A549 (cell line): ENCODE measurements around the gene TCN2. TPM values are rescaled to one million over a fixed set of nuclear protein-coding genes. Genes with fewer than 3 reads are reported as not detected.

ENCODE experiments used
- ATAC-seq, 2 experiments: fragments of 200-7000 bp in 1 of 2; fragments of >200 bp in 1 of 2; cut with Nextera tagmentation in 1 of 2; cut with Tn5 transposase in 1 of 2; 3 replicates each; pipeline versions ENCODE4 v1.8.0 to v1.9.1; 2018 to 2020; ENCODE audit warnings: mild to moderate bottlenecking in 1 of 2, moderate library complexity in 1 of 2
- CTCF ChIA-PET: fragments of 300-600 bp; sonication (Branson Sonifier 250); formaldehyde crosslinking; extraction: SDS; loops from one replicate; lab custom pipeline; 2021; ENCODE audit warnings: antibody characterized with exemption, inconsistent platforms; lab: Yijun Ruan, JAX
- POLR2A ChIA-PET: fragments of 350-600 bp; formaldehyde crosslinking; extraction: SDS; loops from one replicate; lab custom pipeline; 2021; ENCODE audit warnings: antibody characterized with exemption, inconsistent platforms; lab: Yijun Ruan, JAX
- DNase-seq, 2 experiments: peaks; one replicate each; pipeline versions ENCODE4 v3.0.0 to v3.0.0-alpha.2; 2011 to 2016; ENCODE audit warnings: low read depth in 1 of 2, low spot score in 1 of 2
- FAIRE-seq: peaks from 2 replicates; lab custom pipeline; 2011; peaks lifted over from hg19 to GRCh38; lab: Jason Lieb, UNC
- H3K27ac ChIP-seq, 2 experiments: fragments of >200 bp; sonication (Bioruptor Twin); formaldehyde crosslinking; 3 replicates each; pipeline ENCODE4 v1.5.1; 2016 to 2017
- H3K4me1 ChIP-seq: fragments of >200 bp; sonication (Bioruptor Twin); formaldehyde crosslinking; 3 replicates; pipeline ENCODE4 v1.6.1; 2016
- H3K4me2 ChIP-seq: fragments of >200 bp; sonication (Bioruptor Twin); formaldehyde crosslinking; 3 replicates; pipeline ENCODE4 v1.6.1; 2016
- H3K4me3 ChIP-seq: fragments of >200 bp; sonication (Bioruptor Twin); formaldehyde crosslinking; 3 replicates; pipeline ENCODE4 v1.5.1; 2016
- H3K9me3 ChIP-seq: fragments of >200 bp; sonication (Bioruptor Twin); formaldehyde crosslinking; 3 replicates; pipeline ENCODE4 v1.6.1; 2016
- CHD2 ChIP-seq: fragments of 150-350 bp; IDR thresholded peaks from 2 replicates; pipeline ENCODE4 v1.6.1; 2014; ENCODE audit warnings: low read length; ENCODE audit not compliant: partially characterized antibody
- E2F6 ChIP-seq: IDR thresholded peaks from 2 replicates; pipeline ENCODE4 v1.6.1; 2012; ENCODE audit warnings: low read depth, borderline replicate concordance
- EHF ChIP-seq: fragments of 250-450 bp; sonication (Bioruptor Pico); IDR thresholded peaks from 2 replicates; pipeline ENCODE4 v1.5.0; 2020; ENCODE audit warnings: mild to moderate bottlenecking
- ELK1 ChIP-seq: fragments of 150-350 bp; IDR thresholded peaks from 2 replicates; pipeline ENCODE4 v1.6.1; 2014; ENCODE audit warnings: low read depth, mild to moderate bottlenecking, low read length
- FOSL2 ChIP-seq, 2 experiments: fragments of 450-650 bp in 1 of 2; fragments of >200 bp in 1 of 2; sonication (Bioruptor Twin) in 1 of 2; formaldehyde crosslinking; IDR thresholded peaks; 2 replicates each; pipeline versions ENCODE4 v1.5.0 to v1.6.1; 2016 to 2020; ENCODE audit warnings: mild to moderate bottlenecking in 1 of 2, moderate library complexity in 1 of 2
- HES2 ChIP-seq: fragments of >200 bp; sonication (Bioruptor Twin); formaldehyde crosslinking; IDR thresholded peaks from 2 replicates; pipeline ENCODE4 v1.6.1; 2016
- HMGXB4 ChIP-seq: fragments of 250-450 bp; sonication (Bioruptor Pico); IDR thresholded peaks from 2 replicates; pipeline ENCODE4 v1.5.0; 2021; ENCODE audit warnings: mild to moderate bottlenecking, moderate library complexity, borderline replicate concordance
- HOXB13 ChIP-seq: fragments of 250-450 bp; sonication (Bioruptor Pico); IDR thresholded peaks from 2 replicates; pipeline ENCODE4 v1.5.0; 2020; ENCODE audit warnings: low read depth, mild to moderate bottlenecking, moderate library complexity
- JUN ChIP-seq, 2 experiments: fragments of >200 bp; sonication (Bioruptor Twin); formaldehyde crosslinking; IDR thresholded peaks; 2 replicates in 1 of 2; 3 replicates in 1 of 2; pipeline ENCODE4 v1.6.1; 2016 to 2017
- KDM1A ChIP-seq: fragments of 200-600 bp; sonication (generic); IDR thresholded peaks from 2 replicates; pipeline ENCODE4 v1.6.1; 2016; ENCODE audit warnings: low read depth, mild to moderate bottlenecking
- MAFK ChIP-seq: fragments of 450-650 bp; IDR thresholded peaks from 2 replicates; pipeline ENCODE4 v1.6.1; 2014; ENCODE audit not compliant: partially characterized antibody
- NPAS2 ChIP-seq: fragments of 250-450 bp; sonication (Bioruptor Pico); IDR thresholded peaks from 2 replicates; pipeline ENCODE4 v1.8.0; 2022; ENCODE audit warnings: mild to moderate bottlenecking, moderate library complexity, borderline replicate concordance
- POLR2AphosphoS2 ChIP-seq: conservative IDR thresholded peaks from 2 replicates; pipeline ENCODE4 v1.6.1; 2012; ENCODE audit warnings: low read length, improper control_type of control experiment, inconsistent platforms
- RCOR1 ChIP-seq: fragments of 150-350 bp; IDR thresholded peaks from 2 replicates; pipeline ENCODE4 v1.6.1; 2014; ENCODE audit warnings: antibody characterized with exemption, low read length, low read depth
- RNF2 ChIP-seq: fragments of 200-600 bp; sonication (generic); IDR thresholded peaks from 2 replicates; pipeline ENCODE4 v1.6.1; 2016; ENCODE audit warnings: low read depth, mild to moderate bottlenecking, antibody characterized with exemption, moderate library complexity, borderline replicate concordance
- SMC3 ChIP-seq: fragments of >200 bp; sonication (Bioruptor Twin); formaldehyde crosslinking; IDR thresholded peaks from 3 replicates; pipeline ENCODE4 v1.6.1; 2018; ENCODE audit warnings: inconsistent platforms
- TP53 ChIP-seq: fragments of 250-450 bp; sonication (Bioruptor Pico); IDR thresholded peaks from 2 replicates; pipeline ENCODE4 v1.5.0; 2021; ENCODE audit warnings: mild to moderate bottlenecking, moderate library complexity
- ZFP36 ChIP-seq: fragments of 450-650 bp; IDR thresholded peaks from 2 replicates; pipeline ENCODE4 v1.6.1; 2014; ENCODE audit warnings: borderline replicate concordance; ENCODE audit not compliant: partially characterized antibody
- WGBS: methylation state at CpG from one replicate; pipeline ENCODE4 v1.1.6; 2017; ENCODE audit errors: missing lambda C conversion rate; 5-methylcytosine and 5-hydroxymethylcytosine counted together
- polyA plus RNA-seq, 4 experiments: library from polyadenylated mRNA; depleted of rRNA in 3 of 4; stranded (reverse); fragments of >200 nt; fragmentation: RNase III in 1 of 4; extraction: RNeasy Plus Mini Kit Qiagen cat#74134 plus additional on column Dnase treatment in 1 of 4; gene quantifications; 2 replicates in 3 of 4; 3 replicates in 1 of 4; pipeline ENCODE4 v1.2.3, GENCODE V29; 2011 to 2017
- TF ChIP-seq, protein P1 (sequence below): fragments of 250-450 bp; sonication (Bioruptor Pico); IDR thresholded peaks from 2 replicates; pipeline ENCODE4 v1.5.0; 2020; ENCODE audit warnings: low read depth, mild to moderate bottlenecking, moderate library complexity

TCN2 gene
- polyA plus RNA-seq, 2 of the 4 experiments (the other 2 are of a cell fraction) = 3.9 to 4.3 TPM

DNA sequence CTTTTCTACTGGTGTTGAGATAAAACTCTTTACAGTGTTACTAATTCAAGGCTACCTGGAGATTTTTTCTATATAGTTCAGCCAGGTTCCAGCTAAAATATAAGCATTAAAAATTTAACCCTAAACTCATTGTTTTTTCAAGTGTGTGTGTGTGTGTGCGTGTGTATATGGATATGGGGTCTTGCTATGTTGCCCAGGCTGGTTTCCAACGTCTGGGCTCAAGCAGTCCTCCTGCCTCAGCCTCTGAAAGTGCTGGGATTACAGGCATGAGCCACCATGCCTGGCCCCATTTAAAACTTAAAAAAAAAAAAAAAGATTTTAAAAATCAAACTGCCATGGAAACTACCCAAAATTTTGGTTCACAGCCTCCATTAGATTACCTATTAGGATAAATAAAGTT, 10.8 kb upstream of the TCN2 start:
- Histone ChIP-seq H3K27ac (no peak overlapping the region), H3K9me3 (no peaks in the 10 kb centered on the region), H3K4me2 (no peak overlapping the region), H3K4me1 (no peaks in the 10 kb centered on the region), H3K4me3 (no peak overlapping the region)
- CTCF ChIA-PET = interaction anchor here (1.5 kb wide), 1 partner anchor 8 kb away, joined by 4 read pairs; no protein-coding TSS in a partner anchor
- FAIRE-seq = no peak
- TF ChIP-seq TP53 (no peak), SMC3 (no peak), POLR2AphosphoS2 (no peak), JUN (IDR thresholded peaks at IDR 0.05) (no peak), RCOR1 (no peak), HES2 (no peak), CHD2 (no peak)
- no peak for ATAC-seq
- WGBS = 45% methylated on average over 2 of the region's 2 CpGs
- DNase-seq = no peak
- POLR2A ChIA-PET = no interaction called here

GRCh38 chr22:30596886-30597285, 10.1 kb upstream of the TCN2 start:
- no peak for TF ChIP-seq SMC3
- no peak for TF ChIP-seq HMGXB4 (CRISPR knock-in tag)
- no peak for TF ChIP-seq RCOR1
- TF ChIP-seq HES2 = no peak
- no peak for TF ChIP-seq ZFP36
- no peak for TF ChIP-seq NPAS2 (CRISPR knock-in tag)
- TF ChIP-seq KDM1A = no peak
- TF ChIP-seq FOSL2 (IDR thresholded peaks at IDR 0.05) = no peak
- TF ChIP-seq FOSL2 (CRISPR knock-in tag; IDR thresholded peaks at IDR 0.05) = no peak
- TF ChIP-seq E2F6 = no peak
- TF ChIP-seq MAFK = no peak
- TF ChIP-seq, protein P1, sequence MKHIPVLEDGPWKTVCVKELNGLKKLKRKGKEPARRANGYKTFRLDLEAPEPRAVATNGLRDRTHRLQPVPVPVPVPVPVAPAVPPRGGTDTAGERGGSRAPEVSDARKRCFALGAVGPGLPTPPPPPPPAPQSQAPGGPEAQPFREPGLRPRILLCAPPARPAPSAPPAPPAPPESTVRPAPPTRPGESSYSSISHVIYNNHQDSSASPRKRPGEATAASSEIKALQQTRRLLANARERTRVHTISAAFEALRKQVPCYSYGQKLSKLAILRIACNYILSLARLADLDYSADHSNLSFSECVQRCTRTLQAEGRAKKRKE = no peak
- no peak for TF ChIP-seq HOXB13 (CRISPR knock-in tag)
- TF ChIP-seq RNF2 = no peak
- no peak for TF ChIP-seq ELK1
- no peak for TF ChIP-seq EHF (CRISPR knock-in tag)
- TF ChIP-seq JUN (IDR thresholded peaks at IDR 0.05) = no peak
- no peak for DNase-seq
- ChIA-PET POLR2A (no interaction called here), CTCF (interaction anchor here (0.8 kb wide), 1 partner anchor 9 kb away, joined by 3 read pairs; no protein-coding TSS in a partner anchor)
- no peak overlapping the region for H3K4me3 ChIP-seq
- H3K4me2 ChIP-seq = no peak overlapping the region
- ATAC-seq = no peak
- no CpG with 5 or more reads among the region's 29 CpGs for whole genome bisulfite sequencing
- FAIRE-seq = no peak
- H3K9me3 ChIP-seq = no peaks in the 10 kb centered on the region
- no peaks in the 10 kb centered on the region for H3K4me1 ChIP-seq
- no peak overlapping the region for H3K27ac ChIP-seq
